ENCODE measurements around the gene ALDH1A2.
"Not testable (repeated sequence)": the region's sequence is repeated elsewhere in the genome, so short reads cannot be mapped to it uniquely, and the experiment has no call there.

GRCh38 chr15:58045376-58045775 is 20.1 kb downstream of the ALDH1A2 start:
- not testable (repeated sequence) for TF ChIP-seq CTCF, POLR2A (IDR thresholded peaks at IDR 0.05)

Data from adrenal gland (tissue), 5 donors.